VCaP (cell line): ENCODE results near the gene HRH4.

Experiments
- H3K27ac ChIP-seq: fragments of 450-650 bp; 2 replicates; pipeline ENCODE4 v1.5.1; 2017
- CTCF ChIP-seq: fragments of 450-650 bp; conservative IDR thresholded peaks from 2 replicates; pipeline ENCODE4 v1.5.1; 2017; ENCODE audit warnings: mild to moderate bottlenecking, moderate library complexity

HRH4 gene

GRCh38 chr18:24446453-24446852, 14.0 kb upstream of the HRH4 start:
- peak overlapping the region; percentile 48; the same call in 1 of the 2 replicates for H3K27ac ChIP-seq
- TF ChIP-seq CTCF = no peak

DNA sequence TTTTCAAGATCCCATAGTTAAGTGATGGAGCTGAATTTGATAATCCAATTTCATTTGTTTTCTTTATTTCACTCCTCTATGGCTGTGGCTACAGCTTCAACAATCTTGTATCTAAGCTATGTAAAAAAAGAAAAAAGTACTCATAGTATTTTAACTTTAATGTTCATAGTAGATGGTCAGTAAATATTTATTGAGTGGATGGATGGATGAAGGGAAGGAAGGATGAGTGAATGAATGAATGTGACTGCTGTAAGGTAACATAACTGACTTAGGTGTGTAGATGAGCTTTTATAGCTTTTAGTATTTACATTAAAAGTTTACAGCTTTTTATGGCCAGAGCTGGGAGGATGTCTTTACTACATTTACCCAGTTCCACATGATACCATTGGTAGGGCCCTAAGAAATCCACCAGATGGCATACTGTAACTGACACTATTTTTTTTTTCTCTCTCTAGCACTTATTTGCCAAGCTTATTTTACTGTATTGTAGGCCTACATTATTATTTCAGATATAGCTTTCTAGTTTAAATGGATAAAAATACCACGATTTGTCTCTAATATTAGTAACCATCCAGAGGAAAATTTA, 13.4 kb upstream of the HRH4 start:
- H3K27ac ChIP-seq = peak overlapping the region; percentile 48
- peak; percentile 73 for TF ChIP-seq CTCF

GRCh38 chr18:24447961-24448360, 12.5 kb upstream of the HRH4 start:
- peak overlapping the region; percentile 48; the same call in 1 of the 2 replicates for H3K27ac ChIP-seq

GRCh38 chr18:24456549-24456948, 3.9 kb upstream of the HRH4 start:
- TF ChIP-seq CTCF = no peak
- H3K27ac ChIP-seq = no peak overlapping the region

More at GRCh38 chr18:24447961-24448360, 12.5 kb upstream of the HRH4 start:
- no peak for TF ChIP-seq CTCF

GRCh38 chr18:24459772-24460171, 665 bp upstream of the HRH4 start:
- TF ChIP-seq CTCF = no peak
- H3K27ac ChIP-seq = no peak overlapping the region

- TF ChIP-seq CTCF = no peak
- H3K27ac ChIP-seq = no peak overlapping the region
These were observed 1.6 kb downstream of the HRH4 start for GRCh38 chr18:24461996-24462395.

GRCh38 chr18:24462838-24463775, 2.7 kb downstream of the HRH4 start:
- H3K27ac ChIP-seq = no peak overlapping the region
- no peak for TF ChIP-seq CTCF
